Activated CD4-positive, alpha-beta T cell treated with anti-CD3 and anti-CD28 coated beads, Interleukin-2, amount 50 U/mL, for 1 hour (primary cell): ENCODE data around the gene ZNF516.
"Not testable (repeated sequence)": the region's sequence is repeated elsewhere in the genome, so short reads cannot be mapped to it uniquely, and the experiment has no call there.

ENCODE experiments used
- DNase-seq: peaks from one replicate; pipeline ENCODE4 v3.0.0-alpha.2; 2020

ZNF516 gene

GRCh38 chr18:76488190-76488589, 6.9 kb downstream of the ZNF516 start:
- DNase-seq: no peak

GRCh38 chr18:76487782-76488181, 7.3 kb downstream of the ZNF516 start:
- no peak for DNase-seq

GRCh38 chr18:76487070-76487469, 8.0 kb downstream of the ZNF516 start:
- DNase-seq: no peak

- no peak for DNase-seq
Measured at GRCh38 chr18:76486574-76486973, 8.5 kb downstream of the ZNF516 start.

GRCh38 chr18:76486038-76486437, 9.0 kb downstream of the ZNF516 start:
- DNase-seq: no peak

- no peak for DNase-seq
Measured at GRCh38 chr18:76484749-76485387, 10.2 kb downstream of the ZNF516 start.

GRCh38 chr18:76483780-76484179, 11.3 kb downstream of the ZNF516 start:
- no peak for DNase-seq

- no peak for DNase-seq
Measured at GRCh38 chr18:76482971-76483691, 11.9 kb downstream of the ZNF516 start.

- DNase-seq: no peak
Measured at GRCh38 chr18:76482267-76482666, 12.8 kb downstream of the ZNF516 start.

- DNase-seq: no peak
Measured at GRCh38 chr18:76480913-76481312, 14.1 kb downstream of the ZNF516 start.

- no peak for DNase-seq
Measured at GRCh38 chr18:76479351-76480238, 15.4 kb downstream of the ZNF516 start.

GRCh38 chr18:76476665-76477561, 18.1 kb downstream of the ZNF516 start:
- no peak for DNase-seq

- DNase-seq: no peak
Measured at GRCh38 chr18:76475450-76476194, 19.4 kb downstream of the ZNF516 start.

- no peak for DNase-seq
Measured at GRCh38 chr18:76474824-76475223, 20.2 kb downstream of the ZNF516 start.

GRCh38 chr18:76473521-76473920, 21.5 kb downstream of the ZNF516 start:
- not testable (repeated sequence) for DNase-seq

- DNase-seq: no peak
Measured at GRCh38 chr18:76472829-76473228, 22.2 kb downstream of the ZNF516 start.

- no peak for DNase-seq
Measured at GRCh38 chr18:76471593-76471992, 23.4 kb downstream of the ZNF516 start.

GRCh38 chr18:76468345-76469304, 26.4 kb downstream of the ZNF516 start:
- no peak for DNase-seq

- no peak for DNase-seq
Measured at GRCh38 chr18:76467371-76468190, 27.5 kb downstream of the ZNF516 start.
